Progenitor cell of endocrine pancreas (in vitro differentiated cells): Measurements from ENCODE around the gene ABL2. TPM values are rescaled to one million over a fixed set of nuclear protein-coding genes. Genes with fewer than 3 reads are reported as not detected.
A peak's percentile ranks its signal among the peaks of the same experiment; 100 is the strongest.
"Not testable (repeated sequence)": the region's sequence is repeated elsewhere in the genome, so short reads cannot be mapped to it uniquely, and the experiment has no call there.

Experiments used
- DNase-seq: peaks from one replicate; pipeline ENCODE4 v3.0.0; 2021; ENCODE audit warnings: low spot score; ENCODE audit not compliant: unreplicated experiment
- H3K27ac Mint-ChIP-seq: 2 replicates; pipeline ENCODE4 v1.8.0; 2021; ENCODE audit warnings: mild to moderate bottlenecking, moderate library complexity, mixed read lengths
- H3K27me3 Mint-ChIP-seq: 2 replicates; pipeline ENCODE4 v1.8.0; 2021; ENCODE audit warnings: mixed read lengths
- H3K36me3 Mint-ChIP-seq: 2 replicates; pipeline ENCODE4 v1.8.0; 2022; ENCODE audit warnings: mixed read lengths; ENCODE audit not compliant: insufficient read depth
- H3K4me1 Mint-ChIP-seq: 2 replicates; pipeline ENCODE4 v1.8.0; 2021; ENCODE audit warnings: low read depth, mixed read lengths
- H3K4me3 Mint-ChIP-seq: 2 replicates; pipeline ENCODE4 v1.8.0; 2021; ENCODE audit warnings: low read depth, mild to moderate bottlenecking, moderate library complexity, mixed read lengths
- H3K9me3 Mint-ChIP-seq: 2 replicates; pipeline ENCODE4 v1.8.0; 2021; ENCODE audit warnings: low read depth, mixed read lengths
- total RNA-seq: library from RNA; stranded (reverse); gene quantifications from 2 replicates; pipeline ENCODE4 v1.2.1, GENCODE V29; 2021
- TF ChIP-seq, protein P1 (sequence below): fragments of 200-600 bp; sonication (generic); IDR thresholded peaks from one replicate; pipeline ENCODE4 v1.5.0; 2021; ENCODE audit warnings: antibody characterized with exemption, mild to moderate bottlenecking; ENCODE audit not compliant: unreplicated experiment

The ABL2 gene
- total RNA-seq, 1 donor from 2014 or later = 23.7 TPM

DNA sequence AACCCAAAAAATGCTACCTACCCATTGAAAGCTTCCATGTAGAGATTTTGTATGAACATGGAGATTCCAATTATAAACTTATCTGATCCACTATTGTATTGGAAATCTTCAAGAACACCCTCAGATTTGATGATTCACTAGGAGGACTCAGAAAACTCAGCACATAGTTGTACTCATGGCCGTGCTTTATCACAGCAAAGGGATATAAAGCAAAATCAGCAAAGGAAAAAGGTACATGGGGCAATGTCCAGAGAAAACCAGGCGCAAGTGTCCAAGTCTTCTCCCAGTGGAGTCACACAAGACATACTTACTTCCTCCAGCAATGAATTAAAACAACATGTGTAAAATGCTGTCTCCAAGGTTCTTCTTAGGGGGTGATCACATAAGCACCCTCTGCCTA lies 28.9 kb downstream of the ABL2 start:
- Mint-ChIP-seq H3K4me1 (no peaks in the 10 kb centered on the region), H3K36me3 (no peaks in the 10 kb centered on the region), H3K4me3 (no peak overlapping the region), H3K27ac (peak overlapping the region; percentile 65), H3K27me3 (no peaks in the 10 kb centered on the region), H3K9me3 (no peaks in the 10 kb centered on the region)
- no peak for DNase-seq
- TF ChIP-seq, protein P1, sequence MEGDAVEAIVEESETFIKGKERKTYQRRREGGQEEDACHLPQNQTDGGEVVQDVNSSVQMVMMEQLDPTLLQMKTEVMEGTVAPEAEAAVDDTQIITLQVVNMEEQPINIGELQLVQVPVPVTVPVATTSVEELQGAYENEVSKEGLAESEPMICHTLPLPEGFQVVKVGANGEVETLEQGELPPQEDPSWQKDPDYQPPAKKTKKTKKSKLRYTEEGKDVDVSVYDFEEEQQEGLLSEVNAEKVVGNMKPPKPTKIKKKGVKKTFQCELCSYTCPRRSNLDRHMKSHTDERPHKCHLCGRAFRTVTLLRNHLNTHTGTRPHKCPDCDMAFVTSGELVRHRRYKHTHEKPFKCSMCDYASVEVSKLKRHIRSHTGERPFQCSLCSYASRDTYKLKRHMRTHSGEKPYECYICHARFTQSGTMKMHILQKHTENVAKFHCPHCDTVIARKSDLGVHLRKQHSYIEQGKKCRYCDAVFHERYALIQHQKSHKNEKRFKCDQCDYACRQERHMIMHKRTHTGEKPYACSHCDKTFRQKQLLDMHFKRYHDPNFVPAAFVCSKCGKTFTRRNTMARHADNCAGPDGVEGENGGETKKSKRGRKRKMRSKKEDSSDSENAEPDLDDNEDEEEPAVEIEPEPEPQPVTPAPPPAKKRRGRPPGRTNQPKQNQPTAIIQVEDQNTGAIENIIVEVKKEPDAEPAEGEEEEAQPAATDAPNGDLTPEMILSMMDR = no peak

DNA sequence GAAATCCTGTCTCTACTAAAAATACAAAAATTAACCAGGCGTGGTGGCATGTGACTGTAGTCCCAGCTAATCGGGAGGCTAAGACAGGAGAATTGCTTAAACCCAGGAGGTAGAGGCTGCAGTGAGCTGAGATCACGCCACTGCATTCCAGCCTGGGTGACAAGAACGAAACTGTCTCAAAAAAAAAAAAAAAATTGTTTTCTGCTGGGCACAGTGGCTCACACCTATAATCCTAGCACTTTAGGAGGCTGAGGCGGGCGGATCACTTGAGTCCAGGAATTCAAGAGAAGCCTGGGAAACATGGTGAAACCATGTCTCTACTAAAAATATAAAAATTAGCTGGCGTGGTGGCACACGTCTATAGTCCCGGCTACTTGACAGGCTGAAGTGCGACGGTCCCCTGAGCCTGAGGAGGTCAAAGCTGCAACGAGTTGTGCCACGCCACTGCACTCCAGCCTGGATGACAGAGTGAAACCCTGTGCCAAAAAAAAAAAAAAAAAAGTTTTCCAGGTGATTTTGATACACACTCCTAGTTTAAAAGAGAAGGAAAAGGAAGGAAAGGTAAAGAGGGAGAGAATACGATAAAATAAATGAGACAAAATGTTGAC lies 31.7 kb downstream of the ABL2 start:
- no peak overlapping the region for H3K4me3 Mint-ChIP-seq
- DNase-seq = no peak
- no peaks in the 10 kb centered on the region for H3K36me3 Mint-ChIP-seq
- H3K27me3 Mint-ChIP-seq = no peaks in the 10 kb centered on the region
- H3K9me3 Mint-ChIP-seq = no peaks in the 10 kb centered on the region
- peaks cover 4% of the 10 kb centered on the region for H3K4me1 Mint-ChIP-seq
- H3K27ac Mint-ChIP-seq = no peak overlapping the region
- TF ChIP-seq, protein P1 = no peak

DNA sequence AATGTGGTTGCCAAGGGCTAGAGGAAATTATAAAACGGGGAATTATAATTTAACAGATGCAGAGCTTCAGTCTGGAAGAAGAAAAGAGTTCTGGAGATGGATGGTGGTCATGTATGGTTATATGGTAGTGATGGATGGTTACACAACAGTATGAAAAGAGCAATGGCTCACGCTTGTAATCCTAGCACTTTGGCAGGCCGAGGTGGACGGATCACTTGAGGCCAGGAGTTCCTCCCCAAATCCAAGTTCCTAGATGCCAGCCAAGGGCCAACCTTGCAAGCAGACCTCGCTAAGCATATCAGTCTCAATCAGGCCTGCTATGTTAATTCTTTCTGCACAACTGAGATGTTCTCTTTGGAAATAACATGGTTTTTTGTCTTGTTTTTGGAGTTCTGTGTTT lies 33.6 kb downstream of the ABL2 start:
- not testable (repeated sequence) for H3K27ac Mint-ChIP-seq, H3K27me3 Mint-ChIP-seq, H3K36me3 Mint-ChIP-seq, H3K4me1 Mint-ChIP-seq, H3K9me3 Mint-ChIP-seq, DNase-seq, H3K4me3 Mint-ChIP-seq

DNA sequence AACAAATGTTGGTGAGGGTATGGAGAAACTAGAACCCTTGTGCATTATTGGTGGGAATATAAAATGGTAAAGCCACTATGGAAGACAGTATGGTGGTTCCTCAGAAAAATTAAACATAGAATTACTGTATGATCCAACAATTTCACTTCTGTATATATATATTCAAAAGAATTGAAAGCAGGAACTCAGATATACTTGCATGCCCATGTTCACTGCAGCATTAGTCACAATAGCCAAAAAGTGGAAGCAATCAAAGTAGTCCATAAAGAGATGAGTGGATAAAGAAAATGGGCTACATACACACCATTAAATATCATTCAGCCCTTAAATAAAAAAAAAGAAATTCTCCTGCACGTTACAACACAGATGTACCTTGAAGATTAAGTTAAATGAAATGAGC lies 34.1 kb downstream of the ABL2 start:
- H3K9me3 Mint-ChIP-seq = no peaks in the 10 kb centered on the region
- H3K4me1 Mint-ChIP-seq = peaks cover 8% of the 10 kb centered on the region
- no peak overlapping the region for H3K27ac Mint-ChIP-seq
- H3K27me3 Mint-ChIP-seq = no peaks in the 10 kb centered on the region
- DNase-seq = no peak
- TF ChIP-seq, protein P1 = no peak
- no peak overlapping the region for H3K4me3 Mint-ChIP-seq
- H3K36me3 Mint-ChIP-seq = no peaks in the 10 kb centered on the region

DNA sequence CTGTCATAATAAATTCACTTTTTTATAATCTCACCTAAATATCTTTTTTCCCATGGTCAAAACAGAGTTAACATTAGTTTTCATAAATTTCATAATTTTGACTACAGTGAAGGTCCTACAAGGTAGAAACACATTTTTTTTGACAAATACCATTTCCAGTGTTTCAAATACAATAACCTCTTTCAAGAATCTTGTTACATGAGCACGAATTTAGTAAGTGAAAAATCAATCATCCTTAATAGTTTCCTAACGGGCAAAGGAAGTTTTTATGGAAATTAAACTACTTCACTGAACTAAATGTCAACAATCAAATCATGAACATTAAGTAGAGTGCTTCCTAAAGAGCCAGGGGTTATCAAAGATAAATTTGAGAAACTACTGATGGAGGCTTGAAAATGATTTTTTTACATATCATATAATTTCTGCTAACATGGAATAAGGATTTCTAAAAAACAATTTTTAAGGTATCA lies 35.4 kb downstream of the ABL2 start:
- peaks cover 8% of the 10 kb centered on the region for H3K4me1 Mint-ChIP-seq
- no peak overlapping the region for H3K27ac Mint-ChIP-seq

DNA sequence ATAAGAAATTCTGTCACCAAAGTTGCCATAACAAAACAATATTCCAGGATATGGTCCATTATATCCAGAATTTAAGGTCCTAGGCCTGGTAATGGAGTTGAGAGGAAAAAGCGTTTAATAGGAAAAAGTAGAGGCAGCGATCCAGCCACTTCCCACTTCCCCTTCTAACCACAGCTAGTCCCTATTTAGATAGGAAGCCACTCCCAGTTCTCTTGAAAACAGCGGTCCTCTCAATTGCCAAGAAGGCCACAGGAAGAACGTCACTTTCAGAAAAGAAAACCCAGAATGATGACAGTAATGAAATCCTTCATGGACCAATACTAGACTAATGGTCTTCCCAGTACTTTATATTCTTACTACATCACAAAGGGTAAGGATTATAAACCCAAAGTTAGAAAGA lies 38.6 kb downstream of the ABL2 start:
- Mint-ChIP-seq H3K4me1 (peaks cover 8% of the 10 kb centered on the region), H3K4me3 (no peak overlapping the region), H3K9me3 (no peaks in the 10 kb centered on the region), H3K27me3 (no peaks in the 10 kb centered on the region), H3K36me3 (peaks cover 5% of the 10 kb centered on the region), H3K27ac (no peak overlapping the region)
- DNase-seq = no peak
- TF ChIP-seq, protein P1 = no peak

More for the DNA sequence above, 35.4 kb downstream of the ABL2 start:
- H3K4me3 Mint-ChIP-seq = no peak overlapping the region
- no peaks in the 10 kb centered on the region for H3K9me3 Mint-ChIP-seq
- no peak for DNase-seq
- TF ChIP-seq, protein P1 = no peak
- no peaks in the 10 kb centered on the region for H3K27me3 Mint-ChIP-seq
- peaks cover 4% of the 10 kb centered on the region for H3K36me3 Mint-ChIP-seq
